B cell (primary cell): ENCODE measurements around the gene PI4K2B.

Experiments used
- CTCF ChIP-seq: fragments of 200-600 bp; IDR thresholded peaks from one replicate; pipeline ENCODE4 v1.8.0; 2022; ENCODE audit warnings: antibody characterized with exemption, mild to moderate bottlenecking
- EZH2 ChIP-seq: IDR thresholded peaks from 2 replicates; pipeline ENCODE4 v1.6.1; 2012; ENCODE audit warnings: borderline replicate concordance, low read depth, mild to moderate bottlenecking, moderate library complexity, low read length; ENCODE audit not compliant: insufficient read depth, poor library complexity, severe bottlenecking

GRCh38 chr4:25310066-25310802 is 76.4 kb downstream of the PI4K2B start:
- no peak for TF ChIP-seq CTCF
- TF ChIP-seq EZH2, result no peak
